Activated naive CD4-positive, alpha-beta T cell treated with anti-CD3 and anti-CD28 coated beads for 36 hours (primary cell): ENCODE data around the gene PAK4. TPM values are rescaled to one million over a fixed set of nuclear protein-coding genes. Genes with fewer than 3 reads are reported as not detected.

Source experiments
- CTCF ChIA-PET: fragments of 350-600 bp; sonication (Branson Sonifier 250); formaldehyde crosslinking; loops from one replicate; lab custom pipeline; 2021; ENCODE audit warnings: antibody characterized with exemption; lab: Charles Lee
- DNase-seq: peaks from one replicate; pipeline ENCODE4 v3.0.0-alpha.2; 2020
- H3K27ac Mint-ChIP-seq: one replicate; pipeline ENCODE4 v1.8.0; 2021; ENCODE audit warnings: mild to moderate bottlenecking, mixed read lengths
- H3K27me3 Mint-ChIP-seq: one replicate; pipeline ENCODE4 v1.8.0; 2021; ENCODE audit warnings: low read depth, mixed read lengths
- H3K36me3 Mint-ChIP-seq: one replicate; pipeline ENCODE4 v1.8.0; 2021; ENCODE audit warnings: low read depth, mixed read lengths
- H3K4me1 Mint-ChIP-seq: one replicate; pipeline ENCODE4 v1.8.0; 2021; ENCODE audit warnings: low read depth, mixed read lengths
- H3K4me3 Mint-ChIP-seq: one replicate; pipeline ENCODE4 v1.8.0; 2021; ENCODE audit warnings: mild to moderate bottlenecking, moderate library complexity, mixed read lengths
- H3K9me3 Mint-ChIP-seq: one replicate; pipeline ENCODE4 v1.8.0; 2021; ENCODE audit warnings: mixed read lengths
- intact Hi-C: fragments of 100-400 bp; cut with micrococcal nuclease; formaldehyde crosslinking; loops from one replicate; pipeline ENCODE4 v1.15.1; 2023
- total RNA-seq, 2 experiments: library from RNA; stranded (reverse); gene quantifications; one replicate each; pipeline ENCODE4 v1.2.3, GENCODE V29; 2021

The PAK4 gene
- total RNA-seq: 10 to 100 TPM; 16.9 to 18.1 TPM

GRCh38 chr19:39125554-39126311 lies at the start of gene PAK4:
TSS of gene PAK4 (plus strand) at chr19:39125786. CDS start at chr19:39169554, 43,768 bp downstream.
- intact Hi-C loops: loop anchor here (1.0 to 10.0 kb wide), 3 partner anchors 226 to 549 kb away; partner anchors contain the start of genes EID2B, NFKBIB and SIRT2
- peak; percentile 99 for DNase-seq
- peaks cover 2% of the 10 kb centered on the region for H3K36me3 Mint-ChIP-seq
- CTCF ChIA-PET: interaction anchor here (0.5 to 1.3 kb wide), 2 partner anchors 87 to 900 kb away, joined by 5 read pairs; no protein-coding TSS in a partner anchor
- H3K27ac Mint-ChIP-seq: peak within 1 kb of the TSS; percentile 92
- no peaks in the 10 kb centered on the region for H3K9me3 Mint-ChIP-seq
- peaks cover 38% of the 10 kb centered on the region for H3K4me1 Mint-ChIP-seq
- H3K27me3 Mint-ChIP-seq: peaks cover 2% of the 10 kb centered on the region
- H3K4me3 Mint-ChIP-seq: peak within 1 kb of the TSS; percentile 92

DNA sequence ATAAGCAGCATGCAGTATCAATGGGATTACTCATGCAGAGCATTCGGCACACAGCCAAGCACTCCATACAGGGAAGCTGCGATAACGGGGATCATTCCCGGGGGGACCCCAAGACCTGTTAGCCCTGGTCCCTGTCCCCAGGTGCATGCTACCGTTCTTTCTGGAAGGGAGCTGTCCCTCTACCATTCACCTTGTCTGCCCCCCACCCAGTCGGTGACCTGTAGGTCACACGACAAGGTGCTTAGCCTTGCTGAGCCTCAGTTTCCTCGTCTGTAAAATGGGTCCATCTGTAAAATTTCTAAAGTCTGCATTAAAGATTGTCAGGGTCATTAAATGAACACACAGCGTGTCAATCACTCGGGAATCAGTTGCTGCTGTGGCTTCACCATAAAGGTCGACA lies 48.3 kb upstream of the PAK4 start:
- no peak overlapping the region for H3K27ac Mint-ChIP-seq
- intact Hi-C loops: no loop called here
- no peak for DNase-seq
- no peaks in the 10 kb centered on the region for H3K9me3 Mint-ChIP-seq
- CTCF ChIA-PET: no interaction called here
- H3K4me3 Mint-ChIP-seq: no peak overlapping the region
- H3K4me1 Mint-ChIP-seq: peaks cover 17% of the 10 kb centered on the region
- H3K36me3 Mint-ChIP-seq: no peaks in the 10 kb centered on the region
- peaks cover 7% of the 10 kb centered on the region for H3K27me3 Mint-ChIP-seq

DNA sequence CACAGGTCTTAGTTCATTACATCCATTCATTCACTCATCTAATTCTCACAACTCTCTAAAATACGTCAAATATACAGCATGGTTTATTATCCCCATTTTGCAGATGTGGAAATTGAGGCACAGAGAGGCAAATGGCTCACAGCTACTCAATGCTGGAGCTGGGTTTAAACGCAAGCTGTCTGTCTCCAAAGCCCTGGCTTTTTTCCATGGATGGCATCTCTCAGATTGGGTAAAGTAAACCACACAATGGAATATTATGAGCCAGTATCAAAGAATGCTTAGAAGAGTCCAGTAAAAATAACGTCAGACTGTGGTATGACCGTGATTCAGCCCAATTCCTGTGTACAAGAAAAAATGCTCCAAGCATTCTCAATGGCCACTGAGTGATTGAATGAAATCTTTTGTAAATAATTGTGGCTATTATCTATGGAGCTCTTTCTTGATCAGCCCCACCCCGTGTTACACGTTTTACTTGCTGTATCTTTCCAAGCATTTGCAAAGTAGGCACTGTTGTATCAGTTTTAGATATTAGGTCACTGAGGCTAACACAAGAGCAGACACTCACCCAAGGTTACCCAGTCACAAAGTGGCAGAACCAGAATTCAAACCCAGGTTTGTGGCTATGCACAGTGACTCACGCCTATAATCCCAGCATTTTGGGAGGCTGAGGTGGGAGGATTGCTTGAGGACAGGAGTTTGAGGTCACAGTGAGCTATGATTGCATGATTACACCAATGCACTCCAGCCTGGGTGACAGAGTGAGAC lies 47.0 kb upstream of the PAK4 start:
- Mint-ChIP-seq H3K27me3 (peaks cover 18% of the 10 kb centered on the region), H3K4me1 (peaks cover 15% of the 10 kb centered on the region), H3K4me3 (no peak overlapping the region), H3K36me3 (no peaks in the 10 kb centered on the region), H3K27ac (no peak overlapping the region), H3K9me3 (no peaks in the 10 kb centered on the region)
- CTCF ChIA-PET: no interaction called here
- intact Hi-C loops: no loop called here
- DNase-seq: no peak

DNA sequence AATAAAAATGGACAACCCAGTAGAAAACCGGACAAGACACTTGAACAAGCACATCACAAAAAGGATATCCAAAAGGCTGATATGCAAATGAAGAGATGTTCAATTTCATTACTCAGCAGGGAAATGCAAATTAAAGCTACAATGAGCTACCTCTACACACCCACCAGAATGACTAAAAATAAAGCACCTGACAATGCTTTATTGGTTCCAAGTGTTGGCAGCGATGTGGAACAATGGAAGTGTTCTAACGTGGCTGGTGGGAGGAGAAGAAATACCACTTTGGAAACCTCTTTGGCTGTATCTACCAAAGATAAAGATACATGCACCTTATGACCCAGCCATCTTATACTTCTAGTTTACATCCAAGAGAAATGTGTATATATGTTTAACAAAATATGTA lies 45.2 kb upstream of the PAK4 start:
- no peak overlapping the region for H3K27ac Mint-ChIP-seq
- intact Hi-C loops: no loop called here
- peaks cover 30% of the 10 kb centered on the region for H3K27me3 Mint-ChIP-seq
- H3K4me3 Mint-ChIP-seq: no peak overlapping the region
- DNase-seq: no peak
- H3K9me3 Mint-ChIP-seq: no peaks in the 10 kb centered on the region
- CTCF ChIA-PET: interaction anchor here (1.0 kb wide), 1 partner anchor 29 kb away, joined by 5 read pairs; no protein-coding TSS in a partner anchor
- peaks cover 9% of the 10 kb centered on the region for H3K4me1 Mint-ChIP-seq
- H3K36me3 Mint-ChIP-seq: no peaks in the 10 kb centered on the region

GRCh38 chr19:39082167-39082566 lies 43.4 kb upstream of the PAK4 start:
- Mint-ChIP-seq H3K27me3 (peaks cover 30% of the 10 kb centered on the region), H3K4me3 (no peak overlapping the region), H3K4me1 (peaks cover 9% of the 10 kb centered on the region), H3K9me3 (no peaks in the 10 kb centered on the region), H3K36me3 (no peaks in the 10 kb centered on the region), H3K27ac (no peak overlapping the region)
- CTCF ChIA-PET: interaction anchor here (1.0 kb wide), 1 partner anchor 30 kb away, joined by 4 read pairs; no protein-coding TSS in a partner anchor
- intact Hi-C loops: no loop called here
- DNase-seq: no peak

- peaks cover 9% of the 10 kb centered on the region for H3K4me1 Mint-ChIP-seq
- intact Hi-C loops: loop anchor here (1.0 kb wide), 1 partner anchor 10 kb away; no protein-coding TSS in a partner anchor
- peaks cover 30% of the 10 kb centered on the region for H3K27me3 Mint-ChIP-seq
- H3K4me3 Mint-ChIP-seq: peak overlapping the region; percentile 63
- H3K9me3 Mint-ChIP-seq: no peaks in the 10 kb centered on the region
- H3K27ac Mint-ChIP-seq: peak overlapping the region; percentile 2
- CTCF ChIA-PET: interaction anchor here (0.7 to 1.0 kb wide), 2 partner anchors 31 to 233 kb away, joined by 3 to 4 read pairs; no protein-coding TSS in a partner anchor
- no peaks in the 10 kb centered on the region for H3K36me3 Mint-ChIP-seq
- DNase-seq: no peak
These were observed 42.6 kb upstream of the PAK4 start for GRCh38 chr19:39082745-39083598.

DNA sequence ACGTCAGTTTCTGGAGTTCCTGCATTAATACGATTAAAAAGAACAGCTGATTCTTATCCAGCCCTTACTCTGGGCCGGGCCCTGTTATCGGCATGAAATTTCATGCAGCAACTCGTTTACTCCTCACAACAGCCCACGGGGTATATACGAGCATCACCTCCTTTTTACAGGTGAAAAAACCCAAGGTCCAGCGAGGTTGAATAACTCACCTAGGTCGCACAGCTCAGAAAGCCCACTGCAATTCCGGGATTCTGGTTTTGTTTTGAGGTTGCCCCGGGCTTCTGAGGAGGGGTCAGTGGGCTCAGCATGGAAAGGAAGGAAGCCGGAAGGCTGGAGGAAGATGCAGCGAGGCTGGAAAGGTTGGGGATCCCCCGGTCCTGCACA lies 42.0 kb upstream of the PAK4 start:
- CTCF ChIA-PET: no interaction called here
- H3K36me3 Mint-ChIP-seq: no peaks in the 10 kb centered on the region
- H3K9me3 Mint-ChIP-seq: no peaks in the 10 kb centered on the region
- intact Hi-C loops: loop anchor here (1.0 kb wide), 1 partner anchor 10 kb away; no protein-coding TSS in a partner anchor
- H3K4me1 Mint-ChIP-seq: peaks cover 9% of the 10 kb centered on the region
- peaks cover 30% of the 10 kb centered on the region for H3K27me3 Mint-ChIP-seq
- H3K27ac Mint-ChIP-seq: no peak overlapping the region
- no peak for DNase-seq
- H3K4me3 Mint-ChIP-seq: peak overlapping the region; percentile 63

DNA sequence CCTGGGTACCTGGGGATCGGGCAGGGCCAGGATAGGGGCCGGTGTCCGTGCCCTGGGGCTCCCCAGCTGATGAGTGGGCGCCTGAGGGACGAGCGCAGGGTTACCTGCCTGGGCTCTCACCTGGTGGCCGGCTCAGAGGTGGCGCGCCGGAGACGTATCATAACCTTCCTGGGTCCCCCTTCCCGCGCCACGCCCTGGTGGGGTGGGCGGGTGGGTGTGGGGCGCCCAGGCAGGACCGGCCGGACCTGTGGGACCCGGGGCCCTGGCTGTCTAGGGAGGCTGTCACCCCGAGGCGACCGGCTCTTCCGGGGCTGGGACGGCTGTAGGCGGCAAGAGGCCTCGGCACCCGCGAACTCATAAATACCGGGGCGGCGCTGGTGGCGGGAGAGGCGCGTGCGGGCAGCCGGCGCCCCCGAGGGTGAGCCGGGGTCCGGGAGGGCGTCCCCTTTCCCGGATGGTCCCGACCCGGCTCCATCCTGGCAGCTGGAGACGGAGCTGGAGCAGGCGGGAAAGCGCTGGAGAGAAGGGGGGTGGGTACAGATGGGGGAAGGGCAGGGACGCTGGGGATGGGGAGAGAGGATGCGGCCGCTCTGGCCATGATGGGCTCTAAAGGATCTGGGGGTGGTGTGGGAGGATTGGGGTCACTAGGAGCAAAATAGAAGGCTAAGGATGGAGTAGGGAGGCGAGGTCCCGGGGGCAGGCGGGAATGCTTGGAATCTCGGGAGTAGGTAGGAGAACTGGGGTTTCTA lies 41.4 kb upstream of the PAK4 start, which contains the start of gene ACP7:
ACP7 (plus strand) TSS at position 386 of the 749 bp plus-strand sequence. CDS start 902 bp downstream, outside the sequence.
- peak within 1 kb of the TSS; percentile 2 for H3K27ac Mint-ChIP-seq
- H3K4me3 Mint-ChIP-seq: peak within 1 kb of the TSS; percentile 63
- H3K4me1 Mint-ChIP-seq: peaks cover 9% of the 10 kb centered on the region
- intact Hi-C loops: loop anchor here (1.0 kb wide), 1 partner anchor 11 kb away; no protein-coding TSS in a partner anchor
- no peaks in the 10 kb centered on the region for H3K9me3 Mint-ChIP-seq
- H3K27me3 Mint-ChIP-seq: peaks cover 30% of the 10 kb centered on the region
- H3K36me3 Mint-ChIP-seq: no peaks in the 10 kb centered on the region
- peak; percentile 23 for DNase-seq
- CTCF ChIA-PET: interaction anchor here (1.2 kb wide), 1 partner anchor 394 kb away, joined by 3 read pairs; no protein-coding TSS in a partner anchor

GRCh38 chr19:39084732-39085080 lies 40.9 kb upstream of the PAK4 start:
- CTCF ChIA-PET: interaction anchor here (1.2 kb wide), 1 partner anchor 394 kb away, joined by 3 read pairs; no protein-coding TSS in a partner anchor
- H3K27ac Mint-ChIP-seq: no peak overlapping the region
- intact Hi-C loops: no loop called here
- DNase-seq: no peak
- no peaks in the 10 kb centered on the region for H3K9me3 Mint-ChIP-seq
- H3K36me3 Mint-ChIP-seq: no peaks in the 10 kb centered on the region
- peaks cover 9% of the 10 kb centered on the region for H3K4me1 Mint-ChIP-seq
- peaks cover 30% of the 10 kb centered on the region for H3K27me3 Mint-ChIP-seq
- H3K4me3 Mint-ChIP-seq: no peak overlapping the region

- CTCF ChIA-PET: interaction anchor here (0.5 kb wide), 1 partner anchor 144 kb away, joined by 5 read pairs; no protein-coding TSS in a partner anchor
- Mint-ChIP-seq H3K4me3 (no peak overlapping the region), H3K4me1 (peaks cover 9% of the 10 kb centered on the region), H3K36me3 (no peaks in the 10 kb centered on the region), H3K27me3 (peaks cover 30% of the 10 kb centered on the region), H3K27ac (no peak overlapping the region), H3K9me3 (no peaks in the 10 kb centered on the region)
- DNase-seq: no peak
- intact Hi-C loops: no loop called here
These were observed 40.2 kb upstream of the PAK4 start for GRCh38 chr19:39085392-39085791.

DNA sequence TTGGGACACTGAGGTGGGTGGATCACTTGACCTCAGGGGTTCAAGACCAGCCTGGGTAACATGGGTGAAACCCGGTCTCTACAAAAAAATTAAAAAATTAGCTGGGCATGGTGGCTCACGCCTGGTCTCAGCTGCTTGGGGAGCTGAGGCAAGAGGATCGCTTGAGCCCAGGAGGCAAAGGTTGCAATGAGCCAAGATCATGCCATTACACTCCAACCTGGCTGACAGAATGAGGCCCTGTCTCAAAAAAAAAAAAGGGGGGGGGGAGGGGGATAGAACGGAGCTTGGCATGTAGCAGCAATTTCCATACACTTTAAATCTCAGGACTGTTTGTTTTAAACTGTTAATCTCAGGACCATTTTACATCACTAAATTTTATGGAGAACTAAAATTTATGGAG lies 39.2 kb upstream of the PAK4 start:
- Mint-ChIP-seq H3K4me1 (peaks cover 9% of the 10 kb centered on the region), H3K36me3 (no peaks in the 10 kb centered on the region), H3K4me3 (no peak overlapping the region), H3K27me3 (peaks cover 26% of the 10 kb centered on the region), H3K9me3 (no peaks in the 10 kb centered on the region), H3K27ac (no peak overlapping the region)
- CTCF ChIA-PET: no interaction called here
- intact Hi-C loops: no loop called here
- no peak for DNase-seq
